Upper lobe of left lung (tissue), 4 donors: ENCODE data around the gene EFCAB8.

Experiments used
- CTCF ChIP-seq, 6 experiments: fragments of 450-650 bp in 4 of 6; fragments of 200-600 bp in 2 of 6; sonication (generic) in 2 of 6; IDR thresholded peaks; one replicate each; pipeline ENCODE4 v1.5.1; 2016 to 2019; ENCODE audit warnings: antibody characterized with exemption in 6 of 6
- EP300 ChIP-seq, 4 donors: sonication (generic); formaldehyde crosslinking; IDR thresholded peaks; one replicate each; pipeline ENCODE4 v1.5.1; 2017; ENCODE audit warnings: antibody characterized with exemption in 4 of 4, control low read depth in 2 of 4
- POLR2A ChIP-seq, 4 donors: fragments of 450-650 bp; IDR thresholded peaks; one replicate each; pipeline ENCODE4 v1.5.1; 2016 to 2017; ENCODE audit warnings: antibody characterized with exemption in 4 of 4, mild to moderate bottlenecking in 2 of 4
- POLR2AphosphoS5 ChIP-seq, 2 donors: sonication (generic); formaldehyde crosslinking; IDR thresholded peaks; one replicate each; pipeline ENCODE4 v1.5.1; 2017; ENCODE audit warnings: antibody characterized with exemption in 2 of 2

GRCh38 chr20:32990426-32990825 is 131.7 kb downstream of the EFCAB8 start:
- no peak for TF ChIP-seq POLR2A (IDR thresholded peaks at IDR 0.05)
- no peak for TF ChIP-seq POLR2AphosphoS5 (IDR thresholded peaks at IDR 0.05)
- no peak for TF ChIP-seq CTCF (IDR thresholded peaks at IDR 0.05)
- no peak for TF ChIP-seq EP300 (IDR thresholded peaks at IDR 0.05)
